OCI-M2 (cell line): Measurements from ENCODE around the gene OR56B1.

Experiments
- DNase-seq: peaks from one replicate; lab custom pipeline; 2025; ENCODE audit not compliant: unreplicated experiment; lab: John Stamatoyannopoulos, UW

Gene OR56B1

DNA sequence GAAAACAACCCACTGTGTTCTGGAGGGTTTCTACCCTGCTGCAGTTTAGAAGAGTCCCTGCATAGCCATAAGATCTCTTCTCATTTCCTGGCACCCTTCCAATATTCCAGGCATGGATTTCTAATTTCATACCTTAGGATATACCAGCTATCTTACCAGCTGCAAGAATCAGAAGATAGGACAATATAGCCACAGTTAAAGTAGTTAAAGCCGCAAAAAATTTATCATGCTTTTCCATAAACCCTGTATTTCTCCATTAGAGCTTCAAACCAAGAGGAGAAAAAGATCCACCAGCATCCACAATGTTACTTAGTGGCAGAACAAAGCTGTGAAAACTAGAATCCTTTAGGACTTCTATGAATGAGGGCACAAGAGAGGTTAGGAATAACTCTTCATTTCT, 8.6 kb upstream of the OR56B1 start:
- DNase-seq = no peak

DNA sequence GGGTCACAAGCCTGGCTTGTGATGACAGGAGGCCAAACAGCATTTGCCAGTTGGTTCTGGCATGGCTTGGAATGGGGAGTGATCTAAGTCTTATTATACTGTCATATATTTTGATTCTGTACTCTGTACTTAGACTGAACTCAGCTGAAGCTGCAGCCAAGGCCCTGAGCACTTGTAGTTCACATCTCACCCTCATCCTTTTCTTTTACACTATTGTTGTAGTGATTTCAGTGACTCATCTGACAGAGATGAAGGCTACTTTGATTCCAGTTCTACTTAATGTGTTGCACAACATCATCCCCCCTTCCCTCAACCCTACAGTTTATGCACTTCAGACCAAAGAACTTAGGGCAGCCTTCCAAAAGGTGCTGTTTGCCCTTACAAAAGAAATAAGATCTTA, 843 bp downstream of the OR56B1 start:
- no peak for DNase-seq

DNA sequence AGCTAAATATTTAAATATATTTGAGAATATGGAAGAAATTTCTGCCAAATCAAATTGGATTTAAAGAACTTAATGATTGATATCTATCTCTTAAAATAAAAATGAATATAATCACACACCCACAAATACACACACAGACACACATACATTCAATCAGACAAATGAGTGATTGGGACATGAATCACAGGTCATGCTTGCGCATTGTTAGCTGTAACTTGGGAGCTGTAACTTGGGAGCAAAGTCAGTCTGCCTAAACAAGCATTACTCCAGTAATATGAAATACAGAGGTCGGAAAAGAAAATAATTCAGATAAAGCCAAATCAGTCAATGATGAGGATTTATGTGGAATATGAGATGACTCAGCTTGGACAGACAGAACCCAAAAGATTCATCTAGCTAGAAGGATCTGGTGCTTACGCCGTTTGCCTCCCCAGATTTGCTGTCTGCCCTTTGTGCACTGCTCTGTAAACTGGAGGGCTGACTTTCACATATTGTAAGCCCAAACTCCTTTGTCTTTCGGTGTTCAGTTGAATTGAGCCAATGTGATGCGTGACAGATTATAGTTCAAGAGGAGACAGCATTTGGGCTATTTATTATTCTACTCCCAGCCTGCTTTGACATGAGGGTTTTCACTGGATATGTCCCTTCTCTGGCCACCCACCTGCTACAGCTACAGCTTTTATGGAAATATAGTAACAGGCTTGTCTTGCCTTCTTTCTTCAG, 1.6 kb downstream of the OR56B1 start:
- DNase-seq = no peak

DNA sequence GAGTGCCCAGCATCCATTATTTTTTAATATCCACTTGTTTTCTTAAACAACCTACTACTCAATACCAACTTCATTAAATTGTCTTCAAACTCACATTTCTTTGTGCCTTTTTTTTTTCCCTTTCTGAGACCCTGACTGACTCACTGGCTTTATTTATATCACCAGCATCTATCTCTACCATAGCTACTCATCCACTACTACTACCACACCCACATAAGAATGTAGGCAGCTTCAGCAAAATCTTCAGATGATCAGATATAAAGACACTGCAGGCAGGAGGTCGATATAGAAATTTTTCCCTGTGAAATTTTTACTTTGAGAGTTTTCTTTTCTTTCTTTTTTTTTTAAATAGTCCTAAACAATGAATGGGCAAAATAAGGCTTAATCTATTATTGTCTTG, 2.2 kb downstream of the OR56B1 start:
- DNase-seq = no peak

DNA sequence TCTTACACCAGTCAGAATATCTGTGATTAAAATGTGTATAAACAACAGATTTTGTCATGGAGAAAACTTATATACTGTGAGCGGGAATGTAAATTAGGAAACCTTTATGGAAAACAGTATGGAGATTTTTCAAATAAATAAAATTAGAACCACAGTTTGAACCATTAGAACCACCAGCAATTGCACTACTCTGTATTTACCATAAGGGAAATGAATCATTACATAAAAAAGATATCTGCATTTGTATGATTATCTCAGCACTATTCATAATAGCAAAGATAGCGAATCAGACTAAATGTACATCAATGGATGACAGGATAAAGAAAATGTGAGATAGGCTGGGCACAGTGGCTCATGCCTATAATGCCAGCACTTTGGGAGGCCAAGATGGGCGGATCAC, 10.4 kb downstream of the OR56B1 start:
- DNase-seq = no peak

DNA sequence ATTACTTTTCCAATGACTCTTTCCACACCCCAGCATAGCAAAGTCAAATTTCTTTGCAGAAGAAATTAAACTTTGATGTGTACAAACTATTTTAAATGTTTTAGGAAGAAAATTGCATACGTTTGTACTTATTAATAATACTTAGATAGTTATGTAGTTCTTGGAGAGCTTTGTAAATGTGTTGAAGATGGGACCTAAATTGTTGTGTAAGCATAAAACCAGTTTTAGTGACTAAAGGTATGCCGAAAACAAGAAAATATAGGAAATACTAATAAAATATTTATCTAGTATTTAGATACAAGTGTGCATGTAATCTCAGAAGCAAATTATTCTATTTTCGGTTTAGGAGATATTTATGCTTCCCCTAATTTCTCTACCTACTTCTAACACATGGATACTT, 13.6 kb downstream of the OR56B1 start:
- DNase-seq = no peak

DNA sequence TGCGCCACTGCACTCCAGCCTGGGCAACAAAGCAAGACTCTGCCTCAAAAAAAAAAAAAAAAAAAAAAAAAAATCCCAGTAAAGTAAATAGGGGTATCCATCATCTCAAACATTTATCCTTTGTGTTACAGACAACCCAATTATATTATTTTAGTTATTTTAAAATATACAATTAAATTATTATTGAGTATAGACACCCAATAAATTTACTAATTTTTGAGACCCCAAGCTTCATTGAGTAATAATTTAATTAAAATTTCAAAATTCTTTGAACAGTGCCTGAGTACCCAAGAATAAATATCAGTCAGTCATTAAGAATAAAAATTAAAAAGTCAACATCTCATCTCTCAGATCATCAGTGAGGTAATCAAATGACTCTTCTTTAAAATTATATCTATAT, 17.7 kb downstream of the OR56B1 start, which contains the start of gene OR52N4:
OR52N4 (plus strand) TSS at position 301 of the 400 bp plus-strand sequence. CDS start 498 bp downstream, outside the sequence.
- no peak for DNase-seq

DNA sequence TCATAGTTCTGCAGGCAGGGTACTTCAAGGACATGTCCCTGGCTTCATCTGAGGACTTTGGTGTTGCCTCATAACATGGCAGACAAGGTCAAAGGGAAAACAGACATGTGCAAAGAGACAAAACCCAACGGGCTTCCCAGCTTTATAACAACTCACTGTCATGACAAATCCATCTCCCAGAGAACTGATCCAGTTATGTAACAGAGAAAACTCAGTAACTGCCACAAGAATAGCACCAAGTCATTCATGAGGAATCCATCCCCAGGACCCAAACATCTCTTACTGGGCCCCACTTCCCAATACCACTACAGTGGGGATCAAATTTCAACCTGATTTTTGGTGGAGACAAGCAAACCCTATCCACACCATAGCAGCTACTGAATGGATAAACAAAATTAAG, 30.8 kb downstream of the OR56B1 start:
- no peak for DNase-seq

DNA sequence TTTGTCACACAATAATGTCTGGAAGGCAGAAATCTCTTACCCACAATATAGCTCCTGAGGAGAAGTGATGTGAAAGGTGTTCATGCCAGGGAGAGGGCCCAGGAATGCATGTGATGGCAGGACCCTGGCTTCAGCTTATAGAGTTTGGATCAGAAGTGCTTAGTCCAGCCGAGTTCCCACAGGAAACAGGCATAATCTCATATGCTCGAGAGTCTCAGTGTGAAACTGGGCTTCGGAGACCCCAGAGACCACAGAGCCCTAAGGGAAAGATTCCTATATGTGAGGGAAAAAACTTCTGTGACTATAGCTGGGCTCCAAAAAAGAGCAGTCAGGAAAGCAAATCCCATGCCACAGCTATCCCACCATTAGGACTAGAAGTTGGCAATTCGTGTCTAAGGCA, 47.0 kb downstream of the OR56B1 start, which contains the start of gene OR52N5:
OR52N5 (minus strand) TSS at position 101 of the 400 bp plus-strand sequence. CDS start 4,721 bp downstream, outside the sequence.
- DNase-seq = no peak
